ENCODE data around the gene DCUN1D1. TPM values are rescaled to one million over a fixed set of nuclear protein-coding genes. Genes with fewer than 3 reads are reported as not detected.

DCUN1D1 gene
- total RNA-seq, 3 donors from 2014 or later (not counting 1 experiment from before 2014, with no cell fraction given), result 46.5 to 62.0 (median 51.7) TPM

GRCh38 chr3:182962166-182962565 lies 18.2 kb downstream of the DCUN1D1 start:
- DNase-seq, result no peak
- intact Hi-C loops (cut with micrococcal nuclease), result loop anchor here (10.0 kb wide), 1 partner anchor 167 kb away; the partner anchor contains the start of gene ATP11B
- Mint-ChIP-seq H3K27ac (peak overlapping the region; percentile 25 to 58), H3K27me3 (ENCODE audit: low read depth in 2 of 2) (no peaks in the 10 kb centered on the region), H3K4me3 (no peak overlapping the region), H3K4me1 (peaks cover 42 to 49% of the 10 kb centered on the region in 2 donors), H3K9me3 (no peaks in the 10 kb centered on the region), H3K36me3 (no peaks in the 10 kb centered on the region)
- Histone ChIP-seq H3K27ac (ENCODE audit: low read length) (no peak overlapping the region), H3K4me3 (ENCODE audit: low read length) (no peak overlapping the region), H3K9me3 (ENCODE audit: control insufficient read depth, insufficient read depth, low read length) (no peaks in the 10 kb centered on the region), H3K36me3 (ENCODE audit: control insufficient read depth, insufficient read depth, low read length) (peaks cover 18% of the 10 kb centered on the region), H3K4me1 (ENCODE audit: control insufficient read depth, insufficient read depth, low read length) (peaks cover 11% of the 10 kb centered on the region), H3K27me3 (ENCODE audit: control insufficient read depth, insufficient read depth, low read length) (no peaks in the 10 kb centered on the region)
- ATAC-seq, result no peak
- TF ChIP-seq CTCF (IDR thresholded peaks at IDR 0.05), result no peak

- H3K36me3 ChIP-seq (ENCODE audit: control insufficient read depth, insufficient read depth, low read length), result peaks cover 23% of the 10 kb centered on the region
- TF ChIP-seq CTCF (IDR thresholded peaks at IDR 0.05), result no peak
- Mint-ChIP-seq H3K4me1 (peaks cover 24 to 28% of the 10 kb centered on the region in 2 donors), H3K9me3 (no peaks in the 10 kb centered on the region), H3K36me3 (no peaks in the 10 kb centered on the region), H3K27ac (peak overlapping the region; percentile 1), H3K4me3 (no peak overlapping the region), H3K27me3 (ENCODE audit: low read depth in 2 of 2) (no peaks in the 10 kb centered on the region)
- H3K27me3 ChIP-seq (ENCODE audit: control insufficient read depth, insufficient read depth, low read length), result no peaks in the 10 kb centered on the region
- H3K4me3 ChIP-seq (ENCODE audit: low read length), result no peak overlapping the region
- no peak for ATAC-seq
- no peak overlapping the region for H3K27ac ChIP-seq (ENCODE audit: low read length)
- no peaks in the 10 kb centered on the region for H3K4me1 ChIP-seq (ENCODE audit: control insufficient read depth, insufficient read depth, low read length)
- no peak for DNase-seq
- no peaks in the 10 kb centered on the region for H3K9me3 ChIP-seq (ENCODE audit: control insufficient read depth, insufficient read depth, low read length)
- WGBS (ENCODE audit: insufficient coverage), result 63% methylated on average over 2 of the region's 4 CpGs
- intact Hi-C loops (cut with micrococcal nuclease), result loop anchor here (10.0 kb wide), 1 partner anchor 165 kb away; the partner anchor contains the start of gene ATP11B
Measured at GRCh38 chr3:182959474-182960350, 20.6 kb downstream of the DCUN1D1 start.

GRCh38 chr3:182957676-182958266 lies 22.6 kb downstream of the DCUN1D1 start:
- Mint-ChIP-seq H3K4me3 (no peak overlapping the region), H3K4me1 (peaks cover 20% of the 10 kb centered on the region in 2 donors), H3K27me3 (ENCODE audit: low read depth in 2 of 2) (no peaks in the 10 kb centered on the region), H3K36me3 (no peaks in the 10 kb centered on the region), H3K27ac (peak overlapping the region in 1 of 2 donors; percentile 15), H3K9me3 (no peaks in the 10 kb centered on the region)
- ATAC-seq (no peak), DNase-seq (no peak)
- H3K36me3 ChIP-seq (ENCODE audit: control insufficient read depth, insufficient read depth, low read length), result peaks cover 24% of the 10 kb centered on the region
- TF ChIP-seq CTCF (IDR thresholded peaks at IDR 0.05), result no peak
- 100% methylated on average over 4 of the region's 4 CpGs for WGBS (ENCODE audit: insufficient coverage)
- no peak overlapping the region for H3K4me3 ChIP-seq (ENCODE audit: low read length)
- no peaks in the 10 kb centered on the region for H3K9me3 ChIP-seq (ENCODE audit: control insufficient read depth, insufficient read depth, low read length)
- no peaks in the 10 kb centered on the region for H3K27me3 ChIP-seq (ENCODE audit: control insufficient read depth, insufficient read depth, low read length)
- H3K27ac ChIP-seq (ENCODE audit: low read length), result no peak overlapping the region
- no peaks in the 10 kb centered on the region for H3K4me1 ChIP-seq (ENCODE audit: control insufficient read depth, insufficient read depth, low read length)
- intact Hi-C loops (cut with micrococcal nuclease), result no loop called here

All from natural killer cell (primary cell).